ENCODE results near the gene ZNF543. TPM values are rescaled to one million over a fixed set of nuclear protein-coding genes. Genes with fewer than 3 reads are reported as not detected.

ZNF543 gene
- total and polyA plus RNA-seq, 2 of the 4 experiments (the other 2 are of a cell fraction): 1.8 to 9.0 TPM

DNA sequence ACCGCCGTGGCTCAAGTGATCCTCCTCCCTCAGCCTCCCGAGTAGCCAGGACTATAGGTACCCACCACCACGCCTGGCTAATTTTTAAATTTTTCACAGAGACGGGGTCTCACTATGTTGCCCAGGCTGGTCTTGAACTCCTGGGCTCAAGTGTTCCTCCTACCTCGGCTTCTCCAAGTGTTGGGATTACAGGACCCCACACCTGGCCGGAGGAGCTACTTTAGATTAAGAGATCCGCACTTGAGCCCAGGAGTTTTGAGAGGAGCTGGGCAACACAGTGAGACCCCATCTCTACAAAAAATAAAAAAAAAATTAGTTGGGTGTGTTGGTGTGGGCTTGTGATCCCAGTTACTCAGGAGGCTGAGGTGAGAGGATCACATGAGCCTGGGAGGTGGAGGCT, 49.0 kb upstream of the ZNF543 start:
- TF ChIP-seq RFX5 (IDR thresholded peaks at IDR 0.05; ENCODE audit: low read depth, low read length) (no peak), BHLHE40 (IDR thresholded peaks at IDR 0.05; ENCODE audit: low read depth, low read length) (no peak), FOS (IDR thresholded peaks at IDR 0.05; ENCODE audit: low read depth, low read length) (no peak), POLR2A (IDR thresholded peaks at IDR 0.05; ENCODE audit: low read depth, low read length) (no peak), CHD1 (IDR thresholded peaks at IDR 0.05; ENCODE audit: low read depth, low read length) (no peak), USF2 (IDR thresholded peaks at IDR 0.05; ENCODE audit: low read depth, low read length) (no peak), NFE2L2 (IDR thresholded peaks at IDR 0.05; ENCODE audit: low read depth, low read length) (no peak), MXI1 (IDR thresholded peaks at IDR 0.05; ENCODE audit: borderline replicate concordance, low read depth, low read length) (no peak)
- TF ChIP-seq, protein P1, sequence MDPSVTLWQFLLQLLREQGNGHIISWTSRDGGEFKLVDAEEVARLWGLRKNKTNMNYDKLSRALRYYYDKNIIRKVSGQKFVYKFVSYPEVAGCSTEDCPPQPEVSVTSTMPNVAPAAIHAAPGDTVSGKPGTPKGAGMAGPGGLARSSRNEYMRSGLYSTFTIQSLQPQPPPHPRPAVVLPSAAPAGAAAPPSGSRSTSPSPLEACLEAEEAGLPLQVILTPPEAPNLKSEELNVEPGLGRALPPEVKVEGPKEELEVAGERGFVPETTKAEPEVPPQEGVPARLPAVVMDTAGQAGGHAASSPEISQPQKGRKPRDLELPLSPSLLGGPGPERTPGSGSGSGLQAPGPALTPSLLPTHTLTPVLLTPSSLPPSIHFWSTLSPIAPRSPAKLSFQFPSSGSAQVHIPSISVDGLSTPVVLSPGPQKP (IDR thresholded peaks at IDR 0.05; ENCODE audit: borderline replicate concordance, low read depth, low read length): no peak
- no TSS peak for BruUV-seq (replicated peaks)
- Histone ChIP-seq H2AK5ac (ENCODE audit: low read depth, low read length) (no peak overlapping the region; the same call in 1 of the 2 replicates), H2BK20ac (ENCODE audit: low read depth, low read length) (no peak overlapping the region), H3K9me1 (ENCODE audit: insufficient read depth, low read length) (0 out of 2 replicates have a peak, but pooled peaks cover 3% of the 10 kb centered on the region), H3K14ac (replicated peaks; ENCODE audit: low read depth, low read length) (no peak overlapping the region), H2AK9ac (replicated peaks; ENCODE audit: low read depth, low read length, poor library complexity) (no peak overlapping the region), H3K27me3 (ENCODE audit: control insufficient read depth, insufficient read depth, low read length) (no peaks in the 10 kb centered on the region), H3K4me1 (ENCODE audit: control insufficient read depth, insufficient read depth, low read length) (peaks cover 8% of the 10 kb centered on the region), H3K4ac (ENCODE audit: low read depth, low read length) (no peak overlapping the region), H2BK120ac (ENCODE audit: low read depth, low read length) (no peak overlapping the region), H3K4me2 (ENCODE audit: low read depth, low read length) (no peak overlapping the region), H3K56ac (ENCODE audit: extremely low read depth, insufficient read depth, low read length) (no peak overlapping the region), H3K4me3 (ENCODE audit: insufficient read depth, low read depth, low read length) (no peak overlapping the region), H3K9ac (ENCODE audit: low read depth, low read length) (no peak overlapping the region), H4K8ac (ENCODE audit: low read depth in 2 of 2, low read length in 2 of 2) (no peak overlapping the region), H3K9me3 (ENCODE audit: control insufficient read depth, insufficient read depth, low read length) (no peaks in the 10 kb centered on the region), H4K91ac (ENCODE audit: insufficient read depth, low read depth, low read length) (no peak overlapping the region), H3K23ac (ENCODE audit: low read depth, low read length) (no peak overlapping the region), H4K20me1 (ENCODE audit: insufficient read depth, low read length) (no peaks in the 10 kb centered on the region), H3K36me3 (ENCODE audit: control insufficient read depth, insufficient read depth, low read length) (no peaks in the 10 kb centered on the region; the same call in 1 of the 2 replicates), H3K27ac (ENCODE audit: insufficient read depth, low read length) (no peak overlapping the region), H3K79me1 (ENCODE audit: low read depth in 1 of 2, low read length in 2 of 2) (peaks cover 0 to 8% of the 10 kb centered on the region in 2 experiments; a peak in 1 of 4 replicates), H2AFZ (replicated peaks; ENCODE audit: low read length, poor library complexity) (no peak overlapping the region), H2BK5ac (ENCODE audit: low read depth, low read length, poor library complexity, severe bottlenecking) (no peak overlapping the region), H2BK15ac (ENCODE audit: low read depth, low read length) (no peak overlapping the region), H3K18ac (ENCODE audit: low read depth, low read length) (no peak overlapping the region), H4K5ac (ENCODE audit: low read depth, low read length) (no peak overlapping the region)
- ChIA-PET CTCF (no interaction called here), POLR2A (ENCODE audit: unreplicated experiment) (no interaction called here)
- intact Hi-C loops (cut with micrococcal nuclease): no loop called here
- WGBS, 2 experiments (ENCODE audit: extremely low coverage in 2 of 2, insufficient read length in 1 of 2): 92% methylated on average over 4 of the region's 8 CpGs; no CpG with 5 or more reads in 1 of the 2 experiments
- dilution Hi-C loops (cut with HindIII; ENCODE audit: low sequenced_read_pairs, unreplicated experiment): no loop called here
- ATAC-seq (ENCODE audit: low read depth) (no peak), DNase-seq (no peak)
- in situ Hi-C loops (cut with MboI; ENCODE audit: low sequenced_read_pairs): no loop called here
